Activated CD4-positive, alpha-beta T cell treated with anti-CD3 and anti-CD28 coated beads, Interleukin-2, Interleukin-4, amounts not matched to agents 100 ng/mL and 50 ng/mL, durations not matched to agents 16 hours and 8 hours (primary cell): ENCODE data around the gene C3orf33.

Experiments
- DNase-seq: peaks from one replicate; pipeline ENCODE4 v3.0.0-alpha.2; 2020; ENCODE audit warnings: low spot score

C3orf33 gene

GRCh38 chr3:155741603-155742002 lies 64.5 kb downstream of the C3orf33 start:
- DNase-seq, result no peak

GRCh38 chr3:155741101-155741500 lies 65.0 kb downstream of the C3orf33 start:
- no peak for DNase-seq

- no peak for DNase-seq
Measured at GRCh38 chr3:155739154-155739553, 66.9 kb downstream of the C3orf33 start.

GRCh38 chr3:155738580-155739076 lies 67.5 kb downstream of the C3orf33 start:
- no peak for DNase-seq

GRCh38 chr3:155737844-155738460 lies 68.1 kb downstream of the C3orf33 start:
- no peak for DNase-seq

GRCh38 chr3:155736381-155736780 lies 69.7 kb downstream of the C3orf33 start:
- DNase-seq, result no peak

GRCh38 chr3:155730843-155731242 lies 75.2 kb downstream of the C3orf33 start:
- no peak for DNase-seq

GRCh38 chr3:155727836-155728235 lies 78.2 kb downstream of the C3orf33 start:
- no peak for DNase-seq

GRCh38 chr3:155714295-155714718 lies 91.8 kb downstream of the C3orf33 start:
- DNase-seq, result no peak
